ENCODE data around the gene CD164.

DNA sequence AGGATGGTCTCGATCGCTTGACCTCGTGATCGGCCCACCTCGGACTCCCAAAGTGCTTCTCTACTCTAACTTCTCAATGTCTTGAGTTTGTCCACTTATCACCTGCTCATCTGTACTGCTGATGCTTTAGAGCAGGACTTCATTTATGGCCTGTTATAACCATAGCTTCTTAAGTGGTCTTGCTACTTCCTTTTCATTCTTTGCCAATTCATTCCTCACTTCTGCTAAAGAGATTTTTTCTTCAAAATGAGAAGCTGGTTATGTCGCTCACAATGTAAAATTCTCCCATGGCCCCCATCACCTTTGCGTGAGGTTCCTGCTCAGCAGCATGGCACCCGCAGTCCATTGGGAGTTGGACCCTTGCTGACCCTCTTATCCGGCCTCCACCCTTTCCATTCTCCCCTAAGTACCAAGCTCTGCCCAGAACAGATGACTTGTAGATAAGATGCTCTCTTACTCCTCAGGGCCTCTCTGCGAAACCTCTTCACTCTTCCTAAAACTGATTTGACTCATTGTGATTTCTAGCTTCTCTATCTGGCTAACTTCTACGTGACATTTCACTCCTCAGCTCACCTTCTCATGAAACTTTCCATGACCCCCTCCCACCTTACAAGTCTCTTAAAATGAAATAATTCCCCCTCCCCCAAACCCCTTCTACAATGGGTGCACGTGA, 13.9 kb upstream of the CD164 start:
- TF ChIP-seq POLR2AphosphoS5 (IDR thresholded peaks at IDR 0.05; ENCODE audit: low read depth, low read length) = no peak
- TF ChIP-seq POLR2A (IDR thresholded peaks at IDR 0.05; ENCODE audit: low read depth, low read length) = no peak
- TF ChIP-seq TAF1 (IDR thresholded peaks at IDR 0.05; ENCODE audit: borderline replicate concordance, low read depth, low read length) = no peak

Data from GM12892 (cell line).